EL (cell line): ENCODE data around the gene ATXN1.

ENCODE experiments used
- DNase-seq: peaks from one replicate; pipeline ENCODE4 v3.0.0-alpha.2; 2016

ATXN1 gene

DNA sequence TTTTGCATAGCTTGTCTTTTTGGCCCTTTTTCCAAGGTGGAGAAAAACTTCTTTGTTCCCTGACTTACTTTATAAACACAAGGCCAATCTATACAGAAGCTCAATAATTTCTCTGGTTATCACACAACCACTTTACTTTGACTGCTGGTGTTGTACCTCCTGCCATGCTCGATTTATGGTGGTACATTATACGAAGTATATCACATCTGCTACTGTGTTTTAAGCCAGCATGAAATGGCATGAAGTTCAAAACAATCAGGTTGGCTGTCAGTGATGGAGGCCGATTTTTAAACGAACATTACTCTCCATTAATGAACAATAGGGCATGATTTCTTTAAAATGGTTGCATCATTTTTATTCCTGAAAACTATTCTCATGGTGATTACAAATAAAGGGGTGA lies 21.0 kb upstream of the ATXN1 start:
- DNase-seq = no peak

GRCh38 chr6:16781348-16782169 lies 20.3 kb upstream of the ATXN1 start:
- DNase-seq = no peak

DNA sequence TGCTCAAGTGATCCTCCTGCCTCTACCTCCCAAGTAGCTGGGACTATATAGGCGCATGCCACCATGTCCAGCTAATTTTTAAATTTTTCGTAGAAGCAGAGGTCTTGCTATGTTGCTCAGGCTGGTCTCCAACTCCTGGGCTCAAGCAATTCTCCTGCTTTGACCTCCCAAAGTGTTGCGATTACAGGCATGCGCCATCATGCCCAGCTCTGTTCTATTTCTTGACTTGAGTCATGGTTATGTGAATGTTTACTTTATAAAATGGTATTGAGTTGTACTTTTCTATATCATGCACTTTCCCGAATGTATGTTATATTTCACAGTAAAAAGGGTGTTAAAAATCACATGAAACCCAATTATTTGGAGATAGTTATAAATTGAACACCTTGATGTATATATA lies 17.3 kb upstream of the ATXN1 start:
- DNase-seq = no peak

DNA sequence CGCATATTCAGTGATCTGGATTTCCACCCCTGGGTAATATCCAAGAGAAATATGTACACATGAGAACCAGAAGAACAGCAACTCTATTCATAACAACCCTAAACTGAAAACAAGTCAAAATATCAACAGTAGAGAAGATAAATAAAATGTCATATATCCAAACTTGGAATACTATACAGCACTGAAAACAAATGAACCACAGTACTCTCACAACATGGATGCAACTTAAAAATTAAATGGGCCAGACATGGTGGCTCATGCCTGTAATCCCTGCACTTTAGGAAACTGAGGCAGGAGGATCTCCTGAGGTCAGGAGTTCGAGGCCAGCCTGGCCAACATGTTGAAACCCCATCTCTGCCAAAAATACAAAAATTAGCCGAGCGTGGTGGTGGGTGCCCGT lies 16.5 kb upstream of the ATXN1 start:
- DNase-seq = no peak

- DNase-seq = no peak
These were observed 15.2 kb upstream of the ATXN1 start for GRCh38 chr6:16776394-16777017.

DNA sequence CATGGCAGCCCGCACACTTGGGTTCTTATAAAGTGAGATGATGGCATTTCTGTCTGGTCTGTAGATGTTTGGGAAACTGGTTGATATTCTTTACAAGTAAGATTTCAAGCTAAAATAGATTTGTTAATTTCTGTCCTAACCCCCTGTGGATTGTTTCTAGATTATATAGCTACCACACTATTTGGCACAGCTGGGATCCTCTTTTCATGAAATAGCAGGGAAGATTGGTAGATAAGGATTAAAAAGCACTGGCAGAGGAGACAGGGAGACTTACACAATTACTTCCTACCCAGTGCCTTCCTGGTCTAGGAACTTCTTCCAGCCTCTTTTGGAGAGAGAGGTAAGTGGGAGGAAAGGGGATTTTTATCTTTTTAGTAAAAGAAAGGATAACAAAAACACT lies 13.2 kb upstream of the ATXN1 start:
- DNase-seq = no peak

GRCh38 chr6:16773362-16773761 lies 12.1 kb upstream of the ATXN1 start:
- DNase-seq = no peak

DNA sequence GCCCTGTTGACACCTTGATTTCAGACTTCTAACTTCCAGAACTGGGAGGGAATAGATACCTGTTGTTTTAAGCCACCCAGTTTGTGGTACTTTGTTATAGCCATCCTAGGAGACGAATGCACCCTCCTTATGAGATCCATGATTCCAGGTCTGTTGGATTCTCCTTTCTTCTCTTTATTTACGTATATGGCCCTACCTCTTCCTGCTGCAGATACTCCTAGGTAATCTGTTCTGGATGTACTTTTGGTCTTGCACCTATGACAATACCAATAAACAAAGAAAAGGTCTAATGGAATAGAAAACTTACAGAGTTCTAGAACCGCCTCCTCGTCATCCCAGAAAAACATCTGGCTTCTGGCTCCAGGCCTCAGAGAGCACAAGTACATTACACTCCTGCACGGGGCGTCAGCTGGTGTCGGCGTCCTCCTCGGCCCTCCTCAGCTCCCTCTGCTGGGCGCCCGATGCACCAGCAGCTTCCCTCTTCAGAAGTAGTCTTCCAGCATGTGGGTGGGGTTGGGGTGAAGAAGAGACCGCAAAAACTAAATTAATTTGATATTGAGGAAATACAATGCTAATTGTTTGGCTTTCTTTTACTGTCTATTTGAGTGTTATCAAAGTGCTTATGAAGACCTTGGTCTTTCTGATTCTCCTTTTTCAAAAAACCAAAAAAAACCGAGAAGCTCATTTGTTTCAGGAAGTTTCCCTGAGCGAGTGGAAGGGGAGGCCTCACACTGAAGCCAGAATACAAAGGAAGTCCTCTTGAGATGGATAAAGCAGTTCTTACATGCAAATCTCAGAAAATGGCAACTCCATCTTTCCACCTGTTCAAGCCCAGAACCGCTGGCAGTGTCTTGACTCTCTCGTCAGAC lies 9.7 kb upstream of the ATXN1 start:
- DNase-seq = peak; percentile 86

DNA sequence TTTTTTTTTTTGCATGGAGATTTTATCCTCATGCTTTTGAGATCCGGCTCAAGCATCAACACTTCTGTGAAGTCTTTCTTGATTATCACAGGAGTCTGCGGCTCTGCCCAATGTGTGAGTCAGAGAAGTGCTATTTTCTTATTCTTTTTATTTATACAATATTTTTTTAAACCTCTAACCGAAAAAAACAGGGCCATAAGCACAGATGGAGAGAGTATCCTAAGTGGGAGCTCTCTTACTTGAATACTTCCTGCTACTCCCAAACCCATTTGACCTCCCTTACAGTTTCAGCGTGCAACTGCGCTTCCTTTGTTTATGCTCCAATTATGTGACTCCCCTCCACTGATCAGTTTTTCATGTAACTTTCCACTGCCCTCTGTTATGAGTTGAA lies 8.7 kb upstream of the ATXN1 start:
- peak; percentile 87 for DNase-seq

DNA sequence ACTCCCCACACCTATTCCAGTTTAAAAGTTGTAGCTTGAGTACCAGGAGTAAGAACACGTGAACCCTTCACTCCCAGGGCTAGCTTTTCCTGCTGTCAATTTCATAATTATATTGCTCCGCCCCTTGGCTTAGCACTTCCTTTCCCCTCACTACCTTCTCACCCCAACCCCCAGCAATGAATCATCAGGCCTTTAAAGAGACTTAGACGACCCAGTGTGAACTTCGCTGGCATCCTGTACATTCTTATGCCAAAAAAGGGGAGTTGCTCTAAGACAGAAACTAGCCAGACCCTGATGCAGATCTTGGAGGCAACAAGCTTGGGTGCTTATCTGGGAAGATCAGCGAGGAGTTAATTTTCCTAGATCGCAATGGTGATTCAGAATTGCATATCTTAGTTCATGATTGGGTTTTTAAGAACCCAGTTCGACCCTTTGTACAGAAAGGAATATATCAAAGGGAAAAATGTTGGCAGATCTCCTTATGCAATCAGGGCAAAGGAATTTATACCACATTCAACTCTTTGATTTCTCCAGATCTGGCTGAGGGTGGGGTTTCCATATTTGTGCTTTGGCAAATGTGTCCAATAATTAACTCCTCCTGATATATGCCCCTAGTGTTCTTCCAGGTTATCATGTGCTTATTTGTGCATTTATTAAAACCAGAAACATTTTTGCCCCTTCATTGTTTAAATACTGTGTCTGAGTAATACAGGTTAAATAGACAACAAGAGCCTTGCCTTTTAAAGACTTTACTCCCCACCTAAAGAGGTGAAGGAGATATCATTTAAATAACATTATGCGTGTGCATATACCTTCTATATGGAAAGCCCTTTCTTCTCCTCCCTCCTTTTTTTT lies 8.1 kb upstream of the ATXN1 start:
- DNase-seq = peak; percentile 98

DNA sequence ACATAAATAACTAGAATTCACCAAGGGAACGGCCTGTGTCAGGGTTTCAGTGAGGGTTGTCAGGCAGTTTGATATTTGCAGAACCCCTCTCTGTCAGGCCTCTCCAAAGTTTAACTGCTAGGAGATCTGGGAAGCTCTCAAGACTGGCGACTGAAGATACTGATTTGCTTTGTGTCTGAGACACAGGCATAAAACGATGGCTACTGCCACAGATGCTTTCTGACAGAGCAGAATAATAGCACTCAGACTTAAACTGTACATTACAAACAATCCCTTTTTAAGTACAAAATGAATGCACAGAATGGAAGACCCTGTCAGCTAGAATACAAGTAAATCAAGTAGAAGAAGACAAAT lies 7.2 kb upstream of the ATXN1 start:
- DNase-seq = no peak

DNA sequence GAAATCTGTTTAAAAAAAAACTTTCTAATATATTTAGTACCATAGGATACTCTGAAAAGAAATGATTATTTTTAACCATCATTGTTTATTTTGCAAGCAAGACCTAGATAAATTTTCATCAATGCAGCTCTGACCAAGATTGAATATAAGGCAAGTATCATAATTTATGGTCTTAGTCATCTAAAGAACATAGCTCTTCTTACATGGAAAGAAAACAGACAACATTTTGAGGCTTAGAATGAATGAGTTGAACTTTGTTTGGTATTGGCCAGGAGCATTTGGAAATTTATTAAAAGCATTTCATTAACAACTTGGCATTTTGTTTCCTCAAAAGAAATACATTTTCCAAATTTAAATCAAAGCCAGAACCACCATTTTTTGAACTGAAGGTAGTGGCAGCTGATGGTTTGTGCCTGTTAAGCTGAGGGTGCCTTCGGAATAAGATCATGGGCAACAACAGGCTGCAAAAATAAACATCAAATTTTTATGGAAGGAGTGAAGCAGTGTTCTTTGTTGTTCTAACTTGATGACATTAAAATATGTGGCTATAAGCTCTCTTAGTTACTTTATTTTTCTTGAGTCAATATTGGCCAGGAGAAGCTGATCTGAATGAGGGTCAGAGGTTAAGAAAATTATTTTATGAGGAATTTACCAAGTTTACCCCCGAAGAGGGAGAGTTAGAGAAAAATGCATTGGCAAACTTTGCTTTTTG lies 6.7 kb upstream of the ATXN1 start:
- DNase-seq = no peak

DNA sequence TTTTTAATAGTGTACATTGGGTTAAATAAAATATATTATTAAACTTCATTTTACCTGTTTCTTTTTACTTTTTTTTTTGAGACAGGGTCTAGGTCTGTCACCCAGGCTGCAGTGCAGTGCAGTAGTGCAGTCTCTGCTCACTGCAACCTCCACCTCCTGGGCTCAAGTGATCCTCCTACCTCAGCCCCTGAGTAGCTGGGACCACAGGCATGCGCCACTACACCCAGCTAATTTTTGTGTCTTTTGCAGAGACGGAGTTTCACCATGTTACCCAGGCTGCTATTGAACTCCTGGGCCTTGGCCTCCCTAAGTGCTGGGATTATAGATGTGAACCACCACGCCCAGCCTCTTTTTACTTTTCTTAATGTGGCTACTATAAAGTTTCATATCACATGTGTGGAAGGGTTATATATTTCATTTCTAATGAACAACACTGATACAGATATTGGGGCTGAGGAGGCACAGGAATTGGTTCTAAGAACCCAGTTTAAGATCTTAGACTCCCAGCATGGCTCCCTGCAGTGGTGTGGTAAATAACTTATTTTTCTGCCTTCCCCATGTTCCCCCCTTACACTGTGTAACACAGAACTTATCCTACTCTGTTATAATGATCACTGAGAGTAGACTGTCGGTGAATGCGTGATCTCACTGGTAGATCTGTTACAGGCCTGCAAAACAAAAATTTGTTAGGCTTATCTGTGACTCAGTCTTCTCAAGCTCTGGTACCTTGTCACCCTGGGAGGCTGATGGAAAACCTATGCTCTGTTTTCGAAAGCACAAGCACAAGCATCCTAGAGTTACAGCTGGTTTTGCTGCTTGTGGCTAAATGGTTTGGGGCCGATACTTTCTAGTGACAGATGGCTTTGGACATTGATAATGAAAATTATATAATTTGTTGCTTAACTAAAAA lies 5.8 kb upstream of the ATXN1 start:
- DNase-seq = no peak

- DNase-seq = peak; percentile 97
These were observed 4.8 kb upstream of the ATXN1 start for GRCh38 chr6:16766043-16766536.

GRCh38 chr6:16765235-16765634 lies 4.0 kb upstream of the ATXN1 start:
- no peak for DNase-seq

- DNase-seq = peak; percentile 64
These were observed 3.1 kb upstream of the ATXN1 start for GRCh38 chr6:16764188-16764950.

DNA sequence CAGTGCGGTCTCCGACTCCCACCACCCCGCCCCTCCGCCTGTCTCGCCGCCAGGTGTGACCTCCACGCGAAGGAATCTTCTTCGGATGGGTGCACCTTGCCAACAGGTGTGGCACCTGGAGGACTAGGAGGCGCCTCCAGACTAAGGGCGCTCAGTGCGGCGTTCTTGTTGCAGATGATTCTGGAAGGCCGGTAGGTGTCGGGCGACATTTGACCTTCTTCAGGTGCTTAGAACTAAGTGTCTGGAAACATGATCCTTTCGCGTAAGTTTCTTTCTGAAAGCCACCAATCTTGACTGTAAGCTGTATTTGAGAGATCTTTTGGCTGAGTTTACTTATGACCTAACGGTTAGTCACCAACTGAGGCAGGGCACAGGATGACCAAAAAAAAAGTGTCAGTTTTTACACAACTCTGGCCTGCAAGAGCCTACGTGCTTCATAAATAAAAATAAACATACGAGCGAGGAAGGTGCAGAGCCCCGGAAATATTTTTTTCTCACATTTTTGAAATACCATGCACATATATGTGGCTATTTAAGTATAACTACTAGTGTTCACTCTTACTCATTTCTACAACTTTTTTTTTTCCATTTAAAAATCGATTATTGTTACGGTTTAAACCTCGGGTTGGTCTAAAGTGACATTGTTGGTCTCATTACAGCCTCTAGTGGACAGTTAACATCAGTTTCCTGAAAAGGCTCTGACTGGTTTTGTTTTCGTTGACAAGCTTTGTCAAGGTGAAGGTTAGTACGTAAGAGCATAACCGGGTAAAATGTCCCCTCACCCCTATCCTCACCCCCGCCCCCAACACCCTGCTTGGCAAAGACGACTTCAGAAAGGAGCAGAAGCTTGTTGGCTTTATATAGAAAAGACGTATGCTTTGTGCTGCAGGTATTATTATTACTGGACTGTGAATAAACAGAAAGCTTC lies 1.6 kb upstream of the ATXN1 start:
- DNase-seq = peak; percentile 95

- DNase-seq = peak; percentile 58
These were observed 949 bp upstream of the ATXN1 start for GRCh38 chr6:16762268-16762549.
